Activated CD4-positive, alpha-beta memory T cell treated with anti-CD3 and anti-CD28 coated beads for 36 hours (primary cell): ENCODE results near the gene MED10. TPM values are rescaled to one million over a fixed set of nuclear protein-coding genes. Genes with fewer than 3 reads are reported as not detected.

Source experiments
- CTCF ChIA-PET: fragments of 350-600 bp; sonication (Branson Sonifier 250); formaldehyde crosslinking; loops from one replicate; lab custom pipeline; 2021; ENCODE audit warnings: antibody characterized with exemption, inconsistent platforms; lab: Charles Lee
- POLR2A ChIA-PET: fragments of 350-600 bp; sonication (Branson Sonifier 250); formaldehyde crosslinking; loops from one replicate; lab custom pipeline; 2021; ENCODE audit warnings: antibody characterized with exemption; lab: Charles Lee
- DNase-seq: peaks from one replicate; pipeline ENCODE4 v3.0.0-alpha.2; 2020
- H3K27ac Mint-ChIP-seq: one replicate; pipeline ENCODE4 v1.8.0; 2021; ENCODE audit warnings: mixed read lengths
- H3K27me3 Mint-ChIP-seq: one replicate; pipeline ENCODE4 v1.8.0; 2021; ENCODE audit warnings: mixed read lengths
- H3K36me3 Mint-ChIP-seq: one replicate; pipeline ENCODE4 v1.8.0; 2021; ENCODE audit warnings: mixed read lengths
- H3K4me1 Mint-ChIP-seq: one replicate; pipeline ENCODE4 v1.8.0; 2021; ENCODE audit warnings: low read depth, mixed read lengths
- H3K4me3 Mint-ChIP-seq: one replicate; pipeline ENCODE4 v1.8.0; 2021; ENCODE audit warnings: mild to moderate bottlenecking, mixed read lengths
- H3K9me3 Mint-ChIP-seq: one replicate; pipeline ENCODE4 v1.8.0; 2021; ENCODE audit warnings: mixed read lengths
- intact Hi-C: fragments of 100-400 bp; cut with micrococcal nuclease; formaldehyde crosslinking; loops from one replicate; pipeline ENCODE4 v1.15.1; 2023
- total RNA-seq, 2 experiments: library from RNA; stranded (reverse); gene quantifications; one replicate each; pipeline ENCODE4 v1.2.3, GENCODE V29; 2021

Gene MED10
- total RNA-seq, 2 experiments from 2014 or later, result 49.8 to 51.6 TPM

DNA sequence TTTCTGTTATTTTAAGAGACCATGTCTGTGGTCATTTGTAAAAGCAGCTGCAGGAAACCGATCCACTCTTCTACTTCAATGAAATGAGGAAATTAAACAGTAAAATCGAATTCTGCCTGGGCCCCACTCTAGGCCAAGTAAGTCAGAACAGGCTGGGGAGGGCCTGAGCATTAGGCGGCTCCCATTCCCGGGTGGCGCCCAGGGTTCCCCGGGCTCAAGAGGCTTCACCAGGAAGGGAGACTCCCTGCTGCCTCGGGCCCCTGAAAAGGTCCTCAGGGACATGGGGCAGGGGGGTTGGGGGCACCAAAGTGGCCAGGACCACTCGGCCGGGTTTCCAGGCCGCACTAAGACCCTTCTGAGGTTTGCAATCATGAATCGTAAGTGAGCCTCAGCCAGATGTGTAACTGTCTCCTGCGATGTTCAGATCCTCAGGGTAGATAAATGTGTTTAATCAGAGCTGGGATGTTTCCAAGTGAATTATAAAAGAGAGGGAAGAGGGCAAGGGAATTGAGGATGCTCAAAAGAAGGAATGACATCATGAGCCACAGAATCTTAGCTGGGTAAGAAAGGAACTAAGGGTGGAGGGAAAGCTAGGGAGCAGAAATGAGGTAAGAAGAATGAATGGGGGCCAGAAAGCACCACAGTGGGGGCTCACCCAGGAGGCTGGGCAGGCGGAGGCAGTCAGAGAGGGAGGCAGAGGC, 24.6 kb downstream of the MED10 start:
- H3K4me3 Mint-ChIP-seq, result no peak overlapping the region
- H3K4me1 Mint-ChIP-seq, result no peaks in the 10 kb centered on the region
- intact Hi-C loops, result no loop called here
- no peak overlapping the region for H3K27ac Mint-ChIP-seq
- no peaks in the 10 kb centered on the region for H3K9me3 Mint-ChIP-seq
- no peaks in the 10 kb centered on the region for H3K27me3 Mint-ChIP-seq
- ChIA-PET POLR2A (no interaction called here), CTCF (no interaction called here)
- no peak for DNase-seq
- peaks cover 9% of the 10 kb centered on the region for H3K36me3 Mint-ChIP-seq

GRCh38 chr5:6350277-6351090, 27.9 kb downstream of the MED10 start:
- ChIA-PET POLR2A (no interaction called here), CTCF (no interaction called here)
- no peaks in the 10 kb centered on the region for H3K27me3 Mint-ChIP-seq
- no peaks in the 10 kb centered on the region for H3K4me1 Mint-ChIP-seq
- H3K9me3 Mint-ChIP-seq, result no peaks in the 10 kb centered on the region
- no peak overlapping the region for H3K27ac Mint-ChIP-seq
- peaks cover 3% of the 10 kb centered on the region for H3K36me3 Mint-ChIP-seq
- H3K4me3 Mint-ChIP-seq, result no peak overlapping the region
- intact Hi-C loops, result no loop called here
- no peak for DNase-seq

DNA sequence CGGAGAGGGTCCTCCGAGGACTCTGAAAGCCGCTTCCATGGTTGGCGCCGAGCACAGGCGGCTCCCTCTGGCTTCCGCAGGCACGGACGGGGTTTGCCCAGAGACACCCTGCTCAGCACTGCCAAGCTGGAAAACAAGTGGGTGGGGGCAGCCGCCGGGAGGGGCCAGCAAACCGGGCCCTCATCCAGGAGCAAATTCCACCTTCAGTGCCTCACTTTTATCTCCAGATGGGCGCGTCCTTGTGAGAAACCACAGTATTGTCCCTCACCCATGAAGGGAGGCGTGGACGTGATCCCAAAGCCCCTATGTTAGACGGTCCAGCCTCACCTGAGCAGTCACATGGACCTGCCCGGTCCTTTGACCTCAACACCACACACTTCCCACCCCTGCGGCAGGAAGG, 29.0 kb downstream of the MED10 start:
- no peak for DNase-seq
- Mint-ChIP-seq H3K9me3 (no peaks in the 10 kb centered on the region), H3K27ac (no peak overlapping the region), H3K27me3 (no peaks in the 10 kb centered on the region), H3K36me3 (peaks cover 3% of the 10 kb centered on the region), H3K4me1 (no peaks in the 10 kb centered on the region), H3K4me3 (no peak overlapping the region)
- CTCF ChIA-PET, result interaction anchor here (0.6 kb wide), 1 partner anchor 854 kb away, joined by 3 read pairs; no protein-coding TSS in a partner anchor
- POLR2A ChIA-PET, result no interaction called here
- intact Hi-C loops, result no loop called here

DNA sequence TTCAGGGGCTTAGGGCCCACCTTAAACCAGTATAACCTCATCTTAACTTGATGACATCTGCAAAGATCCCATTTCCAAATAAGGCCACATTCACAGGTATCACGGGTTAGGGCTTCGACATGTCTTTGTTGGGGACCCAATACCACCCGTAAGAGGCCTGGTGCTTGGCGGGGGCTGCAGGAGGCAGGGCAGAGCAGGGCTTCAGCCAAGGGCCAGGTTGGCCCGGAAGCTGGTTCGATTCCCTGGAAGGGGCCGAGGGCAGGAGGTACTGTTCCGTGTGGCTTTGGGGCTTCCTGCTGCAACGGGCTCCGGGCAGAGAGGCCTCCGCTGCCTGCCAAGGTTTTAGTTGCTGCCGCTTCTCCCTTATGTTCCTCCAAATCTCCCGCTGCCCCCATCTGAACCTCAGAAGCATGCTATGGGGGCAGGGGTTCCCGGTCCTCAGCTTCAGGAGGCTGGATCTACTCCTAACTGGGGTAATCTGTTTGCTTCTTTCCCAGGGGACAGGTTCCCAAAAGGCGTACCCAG, 29.8 kb downstream of the MED10 start:
- ChIA-PET POLR2A (no interaction called here), CTCF (no interaction called here)
- Mint-ChIP-seq H3K9me3 (no peaks in the 10 kb centered on the region), H3K4me3 (no peak overlapping the region), H3K27ac (no peak overlapping the region), H3K36me3 (peaks cover 3% of the 10 kb centered on the region), H3K4me1 (no peaks in the 10 kb centered on the region), H3K27me3 (no peaks in the 10 kb centered on the region)
- intact Hi-C loops, result no loop called here
- no peak for DNase-seq

- no peak overlapping the region for H3K4me3 Mint-ChIP-seq
- H3K9me3 Mint-ChIP-seq, result no peaks in the 10 kb centered on the region
- H3K4me1 Mint-ChIP-seq, result no peaks in the 10 kb centered on the region
- CTCF ChIA-PET, result no interaction called here
- intact Hi-C loops, result no loop called here
- peaks cover 3% of the 10 kb centered on the region for H3K36me3 Mint-ChIP-seq
- POLR2A ChIA-PET, result no interaction called here
- H3K27ac Mint-ChIP-seq, result no peak overlapping the region
- H3K27me3 Mint-ChIP-seq, result no peaks in the 10 kb centered on the region
- no peak for DNase-seq
These were observed 30.7 kb downstream of the MED10 start for GRCh38 chr5:6347673-6348072.

GRCh38 chr5:6347165-6347564, 31.2 kb downstream of the MED10 start:
- Mint-ChIP-seq H3K9me3 (no peaks in the 10 kb centered on the region), H3K27me3 (no peaks in the 10 kb centered on the region), H3K36me3 (peaks cover 3% of the 10 kb centered on the region), H3K27ac (no peak overlapping the region), H3K4me1 (no peaks in the 10 kb centered on the region), H3K4me3 (no peak overlapping the region)
- no peak for DNase-seq
- intact Hi-C loops, result no loop called here
- CTCF ChIA-PET, result no interaction called here
- POLR2A ChIA-PET, result no interaction called here

DNA sequence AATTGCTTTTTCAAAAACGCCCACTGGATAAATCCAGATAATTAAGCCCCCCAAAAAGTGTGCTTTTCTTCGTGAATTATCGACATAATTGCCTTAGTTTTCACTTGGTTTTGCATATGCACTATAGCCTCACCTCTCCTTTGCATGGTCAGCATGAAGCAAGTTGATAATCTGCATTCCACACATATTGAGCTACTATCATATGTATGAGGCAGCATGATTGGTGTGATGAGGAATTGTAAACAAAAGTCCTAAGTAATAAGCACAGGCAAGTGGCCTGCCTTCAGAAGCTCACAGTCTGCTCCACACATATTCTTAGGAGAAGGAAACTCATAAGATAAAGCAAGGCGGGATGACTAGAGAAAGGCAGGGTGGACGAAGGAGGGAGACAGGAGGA, 33.8 kb downstream of the MED10 start:
- Mint-ChIP-seq H3K4me1 (no peaks in the 10 kb centered on the region), H3K4me3 (no peak overlapping the region), H3K27ac (no peak overlapping the region), H3K27me3 (no peaks in the 10 kb centered on the region), H3K9me3 (no peaks in the 10 kb centered on the region), H3K36me3 (peaks cover 1% of the 10 kb centered on the region)
- ChIA-PET POLR2A (no interaction called here), CTCF (no interaction called here)
- no peak for DNase-seq
- intact Hi-C loops, result no loop called here

GRCh38 chr5:6343951-6344592, 34.3 kb downstream of the MED10 start:
- Mint-ChIP-seq H3K9me3 (no peaks in the 10 kb centered on the region), H3K4me1 (no peaks in the 10 kb centered on the region), H3K4me3 (no peak overlapping the region), H3K27ac (no peak overlapping the region), H3K27me3 (no peaks in the 10 kb centered on the region), H3K36me3 (peaks cover 1% of the 10 kb centered on the region)
- ChIA-PET CTCF (no interaction called here), POLR2A (no interaction called here)
- no peak for DNase-seq
- intact Hi-C loops, result no loop called here

DNA sequence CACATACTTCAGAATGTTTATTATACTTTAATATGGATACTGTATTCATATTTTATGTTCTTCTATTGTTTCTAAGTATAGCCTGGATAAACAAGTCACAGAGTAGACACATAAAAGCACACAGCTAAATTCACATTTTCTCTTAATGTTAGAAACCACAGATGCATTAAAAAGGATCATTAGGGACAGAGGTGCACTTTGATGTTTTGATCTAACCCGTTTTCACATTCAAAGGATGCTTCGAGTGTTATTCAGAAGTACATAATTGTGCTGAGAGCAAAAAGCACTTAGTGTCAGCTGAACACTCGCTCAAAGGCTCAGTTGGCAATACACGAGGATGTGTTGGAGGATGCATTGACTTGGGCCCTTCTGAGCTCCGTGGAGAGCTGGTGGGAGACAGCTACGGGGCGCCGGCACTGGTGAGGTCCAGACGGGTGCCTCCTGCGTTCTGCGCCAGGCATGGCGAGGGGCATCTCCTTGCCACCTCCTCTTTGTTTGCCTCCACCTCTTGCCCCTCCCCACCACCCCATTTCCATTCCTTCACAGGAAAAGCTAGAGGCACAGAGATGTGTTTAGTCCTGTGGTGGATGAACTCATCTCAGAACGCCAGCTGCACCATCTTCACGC, 35.5 kb downstream of the MED10 start:
- Mint-ChIP-seq H3K27ac (no peak overlapping the region), H3K4me1 (no peaks in the 10 kb centered on the region), H3K9me3 (no peaks in the 10 kb centered on the region), H3K36me3 (peaks cover 1% of the 10 kb centered on the region), H3K4me3 (no peak overlapping the region), H3K27me3 (no peaks in the 10 kb centered on the region)
- intact Hi-C loops, result no loop called here
- POLR2A ChIA-PET, result no interaction called here
- no peak for DNase-seq
- CTCF ChIA-PET, result no interaction called here

- POLR2A ChIA-PET, result no interaction called here
- CTCF ChIA-PET, result no interaction called here
- Mint-ChIP-seq H3K4me3 (no peak overlapping the region), H3K27me3 (no peaks in the 10 kb centered on the region), H3K27ac (no peak overlapping the region), H3K36me3 (peaks cover 5% of the 10 kb centered on the region), H3K9me3 (no peaks in the 10 kb centered on the region), H3K4me1 (no peaks in the 10 kb centered on the region)
- intact Hi-C loops, result no loop called here
- DNase-seq, result no peak
These were observed 38.2 kb downstream of the MED10 start for GRCh38 chr5:6340100-6340499.

- no peaks in the 10 kb centered on the region for H3K9me3 Mint-ChIP-seq
- intact Hi-C loops, result no loop called here
- ChIA-PET POLR2A (interaction anchor here (0.6 kb wide), 1 partner anchor 42 kb away, joined by 4 read pairs; no protein-coding TSS in a partner anchor), CTCF (no interaction called here)
- no peak overlapping the region for H3K27ac Mint-ChIP-seq
- H3K4me3 Mint-ChIP-seq, result no peak overlapping the region
- no peaks in the 10 kb centered on the region for H3K4me1 Mint-ChIP-seq
- no peaks in the 10 kb centered on the region for H3K27me3 Mint-ChIP-seq
- DNase-seq, result no peak
- H3K36me3 Mint-ChIP-seq, result peaks cover 8% of the 10 kb centered on the region
These were observed 39.5 kb downstream of the MED10 start for GRCh38 chr5:6338871-6339270.

DNA sequence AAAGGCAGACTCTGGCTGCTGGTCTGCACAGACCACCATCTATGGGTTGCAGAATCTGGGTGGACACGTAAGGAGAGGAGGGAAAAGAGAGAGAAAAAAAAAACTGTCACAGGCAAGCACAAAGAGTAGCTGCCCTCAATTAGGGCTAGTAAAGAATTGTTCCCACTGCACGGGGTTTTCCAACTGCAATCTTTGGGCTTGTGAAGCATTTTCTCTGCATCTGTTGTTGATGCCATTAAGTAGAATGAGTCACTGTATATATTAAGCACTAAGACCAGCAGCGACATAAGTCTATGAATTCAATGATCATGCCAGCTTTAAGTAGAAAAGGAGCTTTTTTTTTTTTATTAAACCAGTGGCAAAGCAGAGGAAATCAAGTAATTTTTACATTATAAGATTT, 40.2 kb downstream of the MED10 start:
- no peaks in the 10 kb centered on the region for H3K4me1 Mint-ChIP-seq
- H3K27ac Mint-ChIP-seq, result no peak overlapping the region
- no peaks in the 10 kb centered on the region for H3K27me3 Mint-ChIP-seq
- CTCF ChIA-PET, result no interaction called here
- H3K4me3 Mint-ChIP-seq, result no peak overlapping the region
- POLR2A ChIA-PET, result interaction anchor here (0.6 kb wide), 1 partner anchor 41 kb away, joined by 4 read pairs; no protein-coding TSS in a partner anchor
- H3K9me3 Mint-ChIP-seq, result no peaks in the 10 kb centered on the region
- DNase-seq, result no peak
- intact Hi-C loops, result no loop called here
- peaks cover 15% of the 10 kb centered on the region for H3K36me3 Mint-ChIP-seq
